Vagina (tissue), 2 donors: ENCODE measurements around the gene KERA.

Experiments used
- CTCF ChIP-seq, 3 experiments: fragments of 450-650 bp in 2 of 3; fragments of 200-600 bp in 1 of 3; sonication (generic) in 1 of 3; IDR thresholded peaks; one replicate each; pipeline ENCODE4 v1.5.1; 2017 to 2019; ENCODE audit warnings: antibody characterized with exemption in 3 of 3, mild to moderate bottlenecking in 2 of 3, moderate library complexity in 2 of 3
- POLR2A ChIP-seq, 2 donors: fragments of 450-650 bp; IDR thresholded peaks; one replicate each; pipeline ENCODE4 v1.6.1; 2017; ENCODE audit warnings: antibody characterized with exemption in 2 of 2, mild to moderate bottlenecking in 2 of 2, moderate library complexity in 2 of 2
- POLR2AphosphoS5 ChIP-seq, 2 donors: sonication (generic); formaldehyde crosslinking; IDR thresholded peaks; one replicate each; pipeline ENCODE4 v1.9.0; 2017; ENCODE audit warnings: antibody characterized with exemption in 2 of 2, mild to moderate bottlenecking in 2 of 2, low read depth in 1 of 2; ENCODE audit not compliant: insufficient read depth in 1 of 2

- TF ChIP-seq CTCF (IDR thresholded peaks at IDR 0.05) (no peak), POLR2A (IDR thresholded peaks at IDR 0.05) (no peak), POLR2AphosphoS5 (IDR thresholded peaks at IDR 0.05; ENCODE audit: insufficient read depth in 1 of 2, low read depth in 1 of 2) (no peak)
Observed at GRCh38 chr12:91065396-91065795, 7.6 kb upstream of the KERA start.
